Stimulated activated CD4-positive, alpha-beta T cell treated with anti-CD3 and anti-CD28 coated beads, Interleukin-15, amount 100 ng/mL, for 48 hours (primary cell): Measurements from ENCODE around the gene RCN1.

Source experiments
- DNase-seq, 2 donors: peaks; one replicate each; pipeline ENCODE4 v3.0.0-alpha.2; 2020; ENCODE audit warnings: low read depth in 2 of 2

Gene RCN1

GRCh38 chr11:32153747-32154146 is 62.9 kb downstream of the RCN1 start:
- DNase-seq, result no peak

- no peak for DNase-seq
These were observed 63.4 kb downstream of the RCN1 start for GRCh38 chr11:32154275-32154674.
